AG09319 (cell line): Measurements from ENCODE around the gene FASTK.

Experiments used
- DNase-seq: peaks from one replicate; pipeline ENCODE4 v3.0.0-alpha.2; 2010; ENCODE audit warnings: low read depth; ENCODE audit errors: extremely low read depth
- TF ChIP-seq, protein P1 (sequence below): IDR thresholded peaks from 2 replicates; pipeline ENCODE4 v1.5.1; 2011; ENCODE audit warnings: low read depth, mild to moderate bottlenecking, inconsistent platforms, low read length, moderate library complexity

FASTK gene

GRCh38 chr7:151064993-151065392, 15.6 kb downstream of the FASTK start:
- TF ChIP-seq, protein P1, sequence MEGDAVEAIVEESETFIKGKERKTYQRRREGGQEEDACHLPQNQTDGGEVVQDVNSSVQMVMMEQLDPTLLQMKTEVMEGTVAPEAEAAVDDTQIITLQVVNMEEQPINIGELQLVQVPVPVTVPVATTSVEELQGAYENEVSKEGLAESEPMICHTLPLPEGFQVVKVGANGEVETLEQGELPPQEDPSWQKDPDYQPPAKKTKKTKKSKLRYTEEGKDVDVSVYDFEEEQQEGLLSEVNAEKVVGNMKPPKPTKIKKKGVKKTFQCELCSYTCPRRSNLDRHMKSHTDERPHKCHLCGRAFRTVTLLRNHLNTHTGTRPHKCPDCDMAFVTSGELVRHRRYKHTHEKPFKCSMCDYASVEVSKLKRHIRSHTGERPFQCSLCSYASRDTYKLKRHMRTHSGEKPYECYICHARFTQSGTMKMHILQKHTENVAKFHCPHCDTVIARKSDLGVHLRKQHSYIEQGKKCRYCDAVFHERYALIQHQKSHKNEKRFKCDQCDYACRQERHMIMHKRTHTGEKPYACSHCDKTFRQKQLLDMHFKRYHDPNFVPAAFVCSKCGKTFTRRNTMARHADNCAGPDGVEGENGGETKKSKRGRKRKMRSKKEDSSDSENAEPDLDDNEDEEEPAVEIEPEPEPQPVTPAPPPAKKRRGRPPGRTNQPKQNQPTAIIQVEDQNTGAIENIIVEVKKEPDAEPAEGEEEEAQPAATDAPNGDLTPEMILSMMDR = no peak
- no peak for DNase-seq

- no peak for DNase-seq
- TF ChIP-seq, protein P1 = no peak
Observed at GRCh38 chr7:151064454-151064853, 16.2 kb downstream of the FASTK start.

GRCh38 chr7:151063212-151063561, 17.4 kb downstream of the FASTK start:
- TF ChIP-seq, protein P1 = no peak
- no peak for DNase-seq

- TF ChIP-seq, protein P1 = no peak
- no peak for DNase-seq
Observed at GRCh38 chr7:151062399-151063211, 18.0 kb downstream of the FASTK start.

DNA sequence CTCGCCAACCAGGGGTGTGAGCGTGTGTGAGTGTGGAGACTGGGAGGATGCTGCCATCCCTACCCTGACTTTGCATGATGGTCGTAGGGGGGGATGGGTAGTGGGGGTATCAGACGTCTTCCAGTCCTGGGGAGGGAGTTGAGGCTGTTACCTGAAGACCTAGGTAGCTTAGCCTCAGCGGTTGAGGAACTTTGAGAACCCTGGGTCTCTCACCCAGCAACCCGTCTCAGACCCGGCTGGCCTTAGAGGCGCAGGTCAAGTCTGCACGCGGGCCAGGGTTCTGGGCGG, 18.6 kb downstream of the FASTK start:
- DNase-seq = no peak
- TF ChIP-seq, protein P1 = no peak

GRCh38 chr7:151061213-151062110, 19.1 kb downstream of the FASTK start:
- TF ChIP-seq, protein P1 = no peak; the same call in 1 of the 2 replicates

DNA sequence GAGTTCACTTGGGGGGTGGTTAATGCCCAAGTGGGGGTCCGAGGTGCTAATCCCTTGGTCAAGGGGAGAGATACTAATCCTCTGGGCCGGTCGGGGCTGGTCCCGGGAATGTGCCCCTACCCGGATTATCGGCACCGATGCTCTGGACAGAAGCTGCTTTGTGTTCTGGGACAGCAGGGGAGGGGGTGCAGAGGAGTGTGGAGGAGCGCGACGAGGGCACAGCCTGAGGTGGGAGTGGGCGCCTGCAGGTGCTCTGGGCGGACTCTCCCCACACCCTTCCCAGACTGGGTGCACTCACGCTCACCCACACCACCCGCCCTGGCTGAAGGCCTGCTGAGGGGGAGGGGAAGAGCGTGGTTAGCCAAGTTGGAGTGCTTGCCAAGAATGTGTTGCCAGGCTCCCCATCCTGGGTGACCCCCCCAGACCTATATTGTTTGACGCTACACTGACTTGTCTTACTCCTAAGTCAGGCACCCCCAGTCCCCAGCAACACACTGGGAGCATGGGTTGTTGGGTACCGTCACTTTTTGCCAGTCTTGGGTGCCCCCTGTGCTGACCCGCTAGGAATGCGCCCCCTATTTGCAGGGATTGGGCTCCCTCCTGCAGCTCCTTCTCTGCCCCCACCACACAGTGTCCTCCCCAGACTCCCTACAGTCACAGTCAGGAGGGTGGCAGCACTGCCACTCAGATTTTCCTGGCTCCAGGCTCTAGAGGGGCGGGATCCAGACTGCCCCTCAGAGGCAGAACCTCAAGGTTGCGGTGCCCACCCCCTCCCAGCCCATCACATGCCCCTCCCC, 20.0 kb downstream of the FASTK start:
- no peak for DNase-seq
- TF ChIP-seq, protein P1 = no peak; the same call in 1 of the 2 replicates

More at GRCh38 chr7:151061213-151062110, 19.1 kb downstream of the FASTK start:
- DNase-seq = no peak
